ENCODE data around the gene RPS15. TPM values are rescaled to one million over a fixed set of nuclear protein-coding genes. Genes with fewer than 3 reads are reported as not detected.

RPS15 gene
- total and polyA plus RNA-seq, 9 of the 15 experiments (the other 6 are each of a cell fraction or from before 2014, with no cell fraction given): 605 to 2,791 (median 957) TPM

GRCh38 chr19:1401138-1401888 is 36.9 kb upstream of the RPS15 start, which contains the start of gene GAMT (continued):
- TF ChIP-seq ZNF764 (CRISPR knock-in tag; IDR thresholded peaks at IDR 0.05; ENCODE audit: low read depth): no peak
- no peak for TF ChIP-seq NR2C2 (CRISPR knock-in tag; IDR thresholded peaks at IDR 0.05)
- peak; percentile 26; the same call in 1 of the 2 replicates for TF ChIP-seq NR2C2 (tag; IDR thresholded peaks at IDR 0.05)
- no peak for TF ChIP-seq GATA2 (CRISPR knock-in tag; IDR thresholded peaks at IDR 0.05)
- TF ChIP-seq, protein P1, sequence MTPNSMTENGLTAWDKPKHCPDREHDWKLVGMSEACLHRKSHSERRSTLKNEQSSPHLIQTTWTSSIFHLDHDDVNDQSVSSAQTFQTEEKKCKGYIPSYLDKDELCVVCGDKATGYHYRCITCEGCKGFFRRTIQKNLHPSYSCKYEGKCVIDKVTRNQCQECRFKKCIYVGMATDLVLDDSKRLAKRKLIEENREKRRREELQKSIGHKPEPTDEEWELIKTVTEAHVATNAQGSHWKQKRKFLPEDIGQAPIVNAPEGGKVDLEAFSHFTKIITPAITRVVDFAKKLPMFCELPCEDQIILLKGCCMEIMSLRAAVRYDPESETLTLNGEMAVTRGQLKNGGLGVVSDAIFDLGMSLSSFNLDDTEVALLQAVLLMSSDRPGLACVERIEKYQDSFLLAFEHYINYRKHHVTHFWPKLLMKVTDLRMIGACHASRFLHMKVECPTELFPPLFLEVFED (CRISPR knock-in tag; conservative IDR thresholded peaks at IDR 0.05): no peak
- TF ChIP-seq ZNF76 (CRISPR knock-in tag; IDR thresholded peaks at IDR 0.05; ENCODE audit: borderline replicate concordance): no peak; the same call in 1 of the 2 replicates
- TF ChIP-seq RCOR1 (IDR thresholded peaks at IDR 0.05; ENCODE audit: borderline replicate concordance in 1 of 2, low read depth in 2 of 2, low read length in 2 of 2): no peak
- TF ChIP-seq BRF1 (IDR thresholded peaks at IDR 0.05; ENCODE audit: borderline replicate concordance, extremely low read depth, insufficient read length): no peak
- TF ChIP-seq, protein P2, sequence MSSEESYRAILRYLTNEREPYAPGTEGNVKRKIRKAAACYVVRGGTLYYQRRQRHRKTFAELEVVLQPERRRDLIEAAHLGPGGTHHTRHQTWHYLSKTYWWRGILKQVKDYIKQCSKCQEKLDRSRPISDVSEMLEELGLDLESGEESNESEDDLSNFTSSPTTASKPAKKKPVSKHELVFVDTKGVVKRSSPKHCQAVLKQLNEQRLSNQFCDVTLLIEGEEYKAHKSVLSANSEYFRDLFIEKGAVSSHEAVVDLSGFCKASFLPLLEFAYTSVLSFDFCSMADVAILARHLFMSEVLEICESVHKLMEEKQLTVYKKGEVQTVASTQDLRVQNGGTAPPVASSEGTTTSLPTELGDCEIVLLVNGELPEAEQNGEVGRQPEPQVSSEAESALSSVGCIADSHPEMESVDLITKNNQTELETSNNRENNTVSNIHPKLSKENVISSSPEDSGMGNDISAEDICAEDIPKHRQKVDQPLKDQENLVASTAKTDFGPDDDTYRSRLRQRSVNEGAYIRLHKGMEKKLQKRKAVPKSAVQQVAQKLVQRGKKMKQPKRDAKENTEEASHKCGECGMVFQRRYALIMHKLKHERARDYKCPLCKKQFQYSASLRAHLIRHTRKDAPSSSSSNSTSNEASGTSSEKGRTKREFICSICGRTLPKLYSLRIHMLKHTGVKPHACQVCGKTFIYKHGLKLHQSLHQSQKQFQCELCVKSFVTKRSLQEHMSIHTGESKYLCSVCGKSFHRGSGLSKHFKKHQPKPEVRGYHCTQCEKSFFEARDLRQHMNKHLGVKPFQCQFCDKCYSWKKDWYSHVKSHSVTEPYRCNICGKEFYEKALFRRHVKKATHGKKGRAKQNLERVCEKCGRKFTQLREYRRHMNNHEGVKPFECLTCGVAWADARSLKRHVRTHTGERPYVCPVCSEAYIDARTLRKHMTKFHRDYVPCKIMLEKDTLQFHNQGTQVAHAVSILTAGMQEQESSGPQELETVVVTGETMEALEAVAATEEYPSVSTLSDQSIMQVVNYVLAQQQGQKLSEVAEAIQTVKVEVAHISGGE (CRISPR knock-in tag; IDR thresholded peaks at IDR 0.05): no peak
- no peak for TF ChIP-seq CUX1 (CRISPR knock-in tag; IDR thresholded peaks at IDR 0.05)
- peak; percentile 42 for TF ChIP-seq MYC (IDR thresholded peaks at IDR 0.05; ENCODE audit: low read depth, low read length)
- TF ChIP-seq MYC (CRISPR knock-in tag; IDR thresholded peaks at IDR 0.05; ENCODE audit: borderline replicate concordance, low read depth): no peak
- TF ChIP-seq RBFOX2 (IDR thresholded peaks at IDR 0.05; ENCODE audit: low read depth, low read length): peak; percentile 32; the same call in 1 of the 2 replicates
- peak; percentile 68 for TF ChIP-seq CCNT2 (IDR thresholded peaks at IDR 0.05; ENCODE audit: borderline replicate concordance, extremely low read depth, insufficient read length, low read depth, low read length)
- TF ChIP-seq ZNF589 (CRISPR knock-in tag; IDR thresholded peaks at IDR 0.05; ENCODE audit: low read depth): no peak
- no peak for TF ChIP-seq XRCC4 (IDR thresholded peaks at IDR 0.05; ENCODE audit: extremely low read depth, insufficient read depth, insufficient read length)

All from K562 (cell line).